Iris pigment epithelial cell (primary cell): ENCODE results near the gene CTSW.
A peak's percentile ranks its signal among the peaks of the same experiment; 100 is the strongest.
"Not testable (repeated sequence)": the region's sequence is repeated elsewhere in the genome, so short reads cannot be mapped to it uniquely, and the experiment has no call there.

Experiments
- DNase-seq: peaks from one replicate; pipeline ENCODE4 v3.0.0-alpha.2; 2011; ENCODE audit warnings: low read depth

CTSW gene

DNA sequence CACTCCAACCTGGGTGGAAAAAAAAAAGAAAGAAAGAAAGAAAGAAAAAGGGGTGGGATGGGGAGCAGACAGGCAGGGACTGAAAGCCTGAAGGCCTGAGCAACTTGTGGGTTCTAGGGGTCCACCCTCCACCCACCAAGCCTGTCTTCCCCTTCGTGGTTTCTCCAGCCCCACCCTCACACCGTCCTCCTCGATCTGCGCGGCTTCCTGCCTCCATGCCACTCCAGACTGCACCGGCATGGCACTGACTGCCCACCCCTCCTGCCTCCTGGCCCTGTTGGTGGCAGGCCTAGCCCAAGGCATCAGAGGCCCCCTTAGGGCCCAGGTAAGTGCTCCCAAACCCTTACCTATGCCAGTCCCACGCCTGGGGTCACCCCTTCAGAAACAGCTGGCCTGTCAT, at the start of gene CTSW:
TSS of gene CTSW (plus strand) at position 221 of the 400 bp plus-strand sequence. CDS start at position 239, 18 bp downstream.
- no peak for DNase-seq

DNA sequence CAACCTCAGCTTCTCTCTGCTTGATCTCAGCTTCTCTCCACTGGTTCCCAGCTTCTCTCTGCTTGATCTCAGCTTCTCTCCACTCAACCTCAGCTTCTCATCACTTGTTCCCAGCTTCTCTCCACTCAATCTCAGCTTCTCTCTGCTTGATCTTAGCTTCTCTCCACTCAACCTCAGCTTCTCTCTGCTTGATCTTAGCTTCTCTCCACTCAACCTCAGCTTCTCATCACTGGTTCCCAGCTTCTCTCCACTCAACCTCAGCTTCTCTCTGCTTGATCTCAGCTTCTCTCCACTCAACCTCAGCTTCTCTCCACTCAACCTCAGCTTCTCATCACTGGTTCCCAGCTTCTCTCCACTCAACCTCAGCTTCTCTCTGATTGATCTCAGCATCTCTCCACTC, 47.4 kb upstream of the CTSW start:
- not testable (repeated sequence) for DNase-seq

- peak; percentile 90 for DNase-seq
Measured at GRCh38 chr11:65833297-65834030, 46.2 kb upstream of the CTSW start, which contains the start of gene SNX32. SNX32 (plus strand) TSS chr11:65833963; CDS start chr11:65834066, 103 bp downstream.

DNA sequence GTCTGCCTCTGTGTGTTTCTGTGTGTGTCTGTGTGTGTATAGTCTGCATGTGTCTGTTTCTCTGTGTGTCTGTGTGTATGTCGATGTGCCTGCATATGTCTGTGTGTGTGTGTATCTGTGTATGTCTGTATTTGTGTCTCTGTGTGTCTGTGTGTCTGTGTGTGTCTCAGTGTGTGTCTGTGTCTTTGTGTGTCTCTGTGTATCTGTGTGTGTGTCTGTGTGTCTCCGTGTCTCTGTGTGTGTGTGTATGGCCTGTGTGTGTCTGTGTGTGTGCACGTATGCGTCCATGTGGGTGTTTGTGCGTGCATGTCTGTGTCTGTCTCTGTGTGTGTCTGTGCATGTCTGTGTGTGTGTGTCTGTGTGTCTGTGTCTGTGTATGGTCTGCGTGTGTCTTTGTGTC, 45.4 kb upstream of the CTSW start:
- DNase-seq, result no peak

DNA sequence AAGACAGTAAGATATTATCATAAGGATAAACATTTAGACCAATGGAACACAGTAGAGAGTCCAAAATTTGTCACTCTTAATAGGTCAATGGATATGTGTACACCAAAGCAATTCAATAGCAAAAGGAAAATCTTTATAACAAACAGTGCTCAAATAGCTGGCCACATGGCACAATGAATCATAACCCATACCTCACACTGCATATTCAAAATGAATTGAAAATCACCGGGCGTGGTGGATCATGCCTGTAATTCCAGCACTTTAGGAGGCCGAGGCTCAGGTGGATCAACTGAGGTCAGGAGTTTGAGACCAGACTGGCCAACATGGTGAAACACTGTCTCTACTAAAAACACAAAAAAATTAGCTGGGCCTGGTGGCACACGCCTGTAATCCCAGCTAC, 37.5 kb upstream of the CTSW start:
- no peak for DNase-seq

DNA sequence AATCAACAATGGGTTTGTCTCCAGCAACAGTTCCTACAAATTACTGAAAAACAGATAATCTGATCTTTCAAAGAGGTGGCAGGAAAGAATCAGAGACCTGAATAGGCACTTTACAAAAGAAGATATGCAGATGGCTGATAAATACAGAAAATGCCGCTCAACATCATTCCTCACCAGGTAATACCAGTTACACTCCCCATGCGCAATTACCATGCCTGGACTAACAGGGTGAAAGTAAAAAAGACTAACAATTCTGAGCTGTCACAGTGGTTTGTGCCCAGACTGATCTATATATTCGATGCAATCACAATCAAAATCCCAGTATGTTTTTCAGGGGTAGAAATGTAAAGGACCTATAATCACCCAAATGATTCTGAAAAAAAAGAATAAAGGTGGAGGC, 35.8 kb upstream of the CTSW start:
- DNase-seq, result no peak

- DNase-seq, result no peak
Measured at GRCh38 chr11:65844231-65844872, 35.3 kb upstream of the CTSW start.

DNA sequence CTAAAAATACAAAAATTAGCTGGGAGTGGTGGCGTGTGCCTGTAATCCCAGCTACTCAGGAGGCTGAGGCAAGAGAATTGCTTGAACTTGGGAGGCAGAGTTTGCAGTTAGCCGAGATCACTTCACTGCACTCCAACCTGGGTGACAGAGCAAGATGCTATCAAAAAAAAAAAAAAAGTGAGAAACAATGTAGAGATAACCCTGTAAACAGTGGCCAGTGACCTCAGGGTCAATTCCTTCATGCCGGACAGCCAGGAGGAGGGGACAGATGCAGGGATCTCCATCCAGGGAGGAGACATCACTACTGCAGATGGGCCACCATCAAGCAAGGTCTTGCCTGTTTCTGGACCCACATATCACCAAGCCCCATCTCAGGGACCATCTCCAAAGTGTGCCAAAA, 31.9 kb upstream of the CTSW start:
- DNase-seq, result no peak

- not testable (repeated sequence) for DNase-seq
Measured at GRCh38 chr11:65848693-65849092, 30.9 kb upstream of the CTSW start.

DNA sequence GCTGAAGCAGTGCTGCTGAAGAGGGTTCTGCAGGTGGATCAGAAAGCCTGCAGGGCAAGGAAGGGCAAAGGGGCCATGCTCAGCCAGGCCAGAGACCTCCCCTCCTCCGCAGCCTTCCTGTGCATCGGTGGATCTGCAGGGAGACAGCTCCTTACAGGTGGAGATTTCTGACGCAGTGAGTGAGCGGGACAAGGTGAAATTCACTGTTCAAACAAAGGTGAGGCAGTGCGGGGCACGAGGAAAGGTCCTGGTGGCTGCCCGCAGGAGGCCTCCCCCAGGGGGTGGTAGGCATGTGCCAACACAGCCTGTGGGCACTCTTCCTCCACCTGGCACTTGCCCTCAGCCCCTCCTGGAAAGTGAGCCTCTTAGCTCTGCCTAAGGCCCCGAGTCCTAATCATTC, 30.3 kb upstream of the CTSW start:
- no peak for DNase-seq

DNA sequence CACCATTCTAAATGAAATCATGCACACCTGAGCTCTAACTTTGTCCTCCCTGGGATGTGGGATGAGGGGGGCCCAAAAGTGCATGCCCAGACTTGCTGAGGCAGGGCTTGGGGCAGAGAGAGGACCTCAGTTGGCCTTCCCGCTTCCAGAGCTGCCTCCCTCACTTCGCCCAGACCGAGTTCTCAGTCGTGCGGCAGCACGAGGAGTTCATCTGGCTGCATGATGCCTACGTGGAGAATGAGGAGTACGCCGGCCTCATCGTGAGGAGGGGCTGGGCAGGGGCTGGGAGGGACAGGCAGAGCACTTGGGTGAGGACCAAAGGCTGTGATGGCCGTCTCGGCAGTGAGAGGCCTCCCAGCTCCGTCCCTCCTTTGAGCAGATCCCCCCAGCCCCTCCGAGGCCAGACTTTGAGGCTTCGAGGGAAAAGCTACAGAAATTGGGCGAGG, 29.8 kb upstream of the CTSW start:
- DNase-seq, result no peak

DNA sequence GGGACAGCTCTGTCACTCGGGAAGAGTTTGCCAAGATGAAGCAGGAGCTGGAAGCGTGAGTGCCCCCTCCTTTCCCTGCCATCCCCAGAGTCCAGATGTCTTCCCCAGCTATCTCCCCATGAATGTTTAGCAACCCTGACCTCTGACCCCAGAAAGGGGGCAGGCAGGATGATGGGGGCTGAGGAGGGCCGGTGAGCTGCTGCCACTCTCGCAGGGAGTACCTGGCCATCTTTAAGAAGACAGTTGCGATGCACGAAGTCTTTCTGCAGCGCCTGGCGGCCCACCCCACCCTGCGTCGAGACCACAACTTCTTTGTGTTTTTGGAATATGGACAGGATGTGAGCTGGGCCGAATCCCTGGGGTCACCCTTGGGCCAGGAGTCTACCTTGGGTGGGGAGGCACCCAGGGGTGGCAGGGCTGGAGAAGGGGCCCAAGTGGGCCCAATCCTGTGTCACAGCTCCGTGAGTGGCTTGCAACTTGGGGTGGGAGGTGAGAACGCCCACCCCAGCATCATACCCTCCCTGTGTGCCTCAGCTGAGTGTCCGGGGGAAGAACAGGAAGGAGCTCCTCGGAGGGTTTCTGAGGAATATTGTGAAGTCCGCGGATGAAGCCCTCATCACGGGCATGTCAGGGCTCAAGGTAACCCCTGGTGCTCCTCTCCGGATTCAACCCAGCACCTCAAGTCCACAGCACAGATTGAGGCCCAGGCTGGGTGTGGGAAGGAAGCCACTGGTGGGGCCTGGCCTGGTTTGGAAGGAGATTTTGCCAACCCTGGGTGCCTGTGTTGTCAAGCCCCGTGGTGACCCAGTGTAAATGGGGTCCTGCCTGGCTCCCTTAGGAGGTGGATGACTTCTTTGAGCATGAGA, 29.2 kb upstream of the CTSW start:
- DNase-seq, result no peak

- DNase-seq, result no peak
Measured at GRCh38 chr11:65851083-65851579, 28.5 kb upstream of the CTSW start.

DNA sequence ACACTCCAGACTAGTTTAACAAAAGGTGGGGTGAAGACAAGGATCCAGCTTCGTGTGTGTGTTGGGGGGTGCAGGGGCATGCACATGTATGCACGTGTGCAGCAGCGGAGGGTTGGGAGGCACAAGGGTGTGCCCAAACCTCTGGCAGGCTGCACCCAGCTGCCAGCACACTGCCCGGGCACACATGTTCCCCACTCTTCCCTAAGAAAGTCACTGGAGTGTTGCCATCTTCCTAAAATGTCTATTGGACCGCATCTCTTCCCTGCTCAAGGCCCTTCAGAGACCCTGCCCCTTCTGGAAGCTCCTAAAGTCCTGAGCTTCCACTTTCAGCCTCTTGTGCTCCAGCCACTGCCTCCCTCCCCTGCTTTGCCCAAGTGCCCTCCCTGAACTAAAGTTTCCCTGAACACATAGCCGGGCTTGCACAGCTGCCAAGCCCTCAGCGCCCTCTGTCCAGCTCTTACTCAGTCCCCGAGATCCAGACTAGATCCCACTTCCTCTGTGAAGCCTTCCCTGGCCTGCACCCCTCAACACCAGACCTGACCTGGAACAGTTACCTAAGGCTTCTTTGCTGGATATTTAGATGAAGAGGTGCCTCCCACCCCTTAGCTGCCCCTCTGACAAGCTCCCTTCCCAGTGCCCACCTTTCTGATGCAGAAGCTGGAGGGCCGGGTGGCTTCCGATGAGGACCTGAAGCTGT, 27.7 kb upstream of the CTSW start:
- no peak for DNase-seq

DNA sequence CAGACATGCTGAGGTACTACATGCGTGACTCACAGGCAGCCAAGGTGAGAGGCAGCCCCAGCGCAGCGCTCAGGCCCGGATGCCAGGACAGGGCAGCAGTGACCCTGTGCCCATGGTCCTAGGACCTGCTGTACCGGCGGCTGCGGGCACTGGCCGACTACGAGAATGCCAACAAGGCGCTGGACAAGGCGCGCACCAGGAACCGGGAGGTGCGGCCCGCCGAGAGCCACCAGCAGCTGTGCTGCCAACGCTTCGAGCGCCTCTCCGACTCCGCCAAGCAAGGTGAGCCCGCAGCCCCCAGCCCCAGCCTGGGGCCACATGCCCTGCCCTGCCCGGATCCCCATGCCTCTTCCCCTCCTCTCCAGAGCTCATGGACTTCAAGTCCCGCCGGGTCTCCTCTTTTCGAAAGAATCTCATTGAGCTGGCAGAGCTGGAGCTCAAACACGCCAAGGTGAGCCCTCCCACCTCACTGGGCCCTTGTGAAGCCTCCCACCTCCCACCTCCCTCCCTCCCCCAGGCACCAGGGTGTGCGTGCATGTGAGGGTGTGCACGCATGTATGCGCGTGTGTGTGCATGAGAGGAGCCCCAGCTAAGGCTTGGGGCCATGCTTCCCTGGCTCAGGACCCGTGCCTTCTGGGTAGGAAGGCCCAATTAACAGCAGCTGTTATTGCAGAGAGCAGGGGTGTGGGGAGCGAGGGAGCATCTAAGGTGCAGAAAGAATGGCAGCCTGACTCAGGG, 27.0 kb upstream of the CTSW start:
- no peak for DNase-seq

GRCh38 chr11:65853246-65853979, 26.2 kb upstream of the CTSW start:
- no peak for DNase-seq

GRCh38 chr11:65854161-65854592, 25.5 kb upstream of the CTSW start:
- DNase-seq, result no peak

GRCh38 chr11:65854852-65855837, 24.5 kb upstream of the CTSW start:
- no peak for DNase-seq

GRCh38 chr11:65855927-65856363, 23.7 kb upstream of the CTSW start:
- no peak for DNase-seq
